CD4-positive, alpha-beta T cell treated with Interferon gamma for 1 hour (primary cell): ENCODE measurements around the gene DIP2C.

Experiments used
- DNase-seq: peaks from one replicate; pipeline ENCODE4 v3.0.0-alpha.2; 2020

DIP2C gene

GRCh38 chr10:507355-507699 lies 182.1 kb downstream of the DIP2C start:
- no peak for DNase-seq

- DNase-seq, result no peak
These were observed 182.8 kb downstream of the DIP2C start for GRCh38 chr10:506451-507354.

- no peak for DNase-seq
These were observed 184.0 kb downstream of the DIP2C start for GRCh38 chr10:505419-505818.

GRCh38 chr10:504806-505205 lies 184.7 kb downstream of the DIP2C start:
- DNase-seq, result no peak

- DNase-seq, result no peak
These were observed 185.3 kb downstream of the DIP2C start for GRCh38 chr10:504121-504611.

- no peak for DNase-seq
These were observed 187.9 kb downstream of the DIP2C start for GRCh38 chr10:501596-501995.

- DNase-seq, result no peak
These were observed 188.6 kb downstream of the DIP2C start for GRCh38 chr10:500876-501275.

- DNase-seq, result no peak
These were observed 189.5 kb downstream of the DIP2C start for GRCh38 chr10:499991-500390.

- no peak for DNase-seq
These were observed 190.6 kb downstream of the DIP2C start for GRCh38 chr10:498760-499435.

- DNase-seq, result no peak
These were observed 191.5 kb downstream of the DIP2C start for GRCh38 chr10:497898-498451.

GRCh38 chr10:497289-497688 lies 192.2 kb downstream of the DIP2C start:
- no peak for DNase-seq

- DNase-seq, result no peak
These were observed 194.9 kb downstream of the DIP2C start for GRCh38 chr10:494556-494955.

- DNase-seq, result no peak
These were observed 195.3 kb downstream of the DIP2C start for GRCh38 chr10:494149-494542.

- DNase-seq, result no peak
These were observed 195.9 kb downstream of the DIP2C start for GRCh38 chr10:493391-494148.

- DNase-seq, result no peak
These were observed 196.6 kb downstream of the DIP2C start for GRCh38 chr10:492836-493235.

GRCh38 chr10:491667-492424 lies 197.6 kb downstream of the DIP2C start:
- no peak for DNase-seq

GRCh38 chr10:490891-491571 lies 198.4 kb downstream of the DIP2C start:
- no peak for DNase-seq

- DNase-seq, result no peak
These were observed 199.2 kb downstream of the DIP2C start for GRCh38 chr10:490256-490655.

GRCh38 chr10:489330-489729 lies 200.1 kb downstream of the DIP2C start:
- DNase-seq, result no peak

GRCh38 chr10:488933-489215 lies 200.6 kb downstream of the DIP2C start:
- DNase-seq, result no peak

- no peak for DNase-seq
These were observed 201.2 kb downstream of the DIP2C start for GRCh38 chr10:488081-488932.
